ENCODE data around the gene LPCAT1.
"Not testable (repeated sequence)": the region's sequence is repeated elsewhere in the genome, so short reads cannot be mapped to it uniquely, and the experiment has no call there.

LPCAT1 gene

DNA sequence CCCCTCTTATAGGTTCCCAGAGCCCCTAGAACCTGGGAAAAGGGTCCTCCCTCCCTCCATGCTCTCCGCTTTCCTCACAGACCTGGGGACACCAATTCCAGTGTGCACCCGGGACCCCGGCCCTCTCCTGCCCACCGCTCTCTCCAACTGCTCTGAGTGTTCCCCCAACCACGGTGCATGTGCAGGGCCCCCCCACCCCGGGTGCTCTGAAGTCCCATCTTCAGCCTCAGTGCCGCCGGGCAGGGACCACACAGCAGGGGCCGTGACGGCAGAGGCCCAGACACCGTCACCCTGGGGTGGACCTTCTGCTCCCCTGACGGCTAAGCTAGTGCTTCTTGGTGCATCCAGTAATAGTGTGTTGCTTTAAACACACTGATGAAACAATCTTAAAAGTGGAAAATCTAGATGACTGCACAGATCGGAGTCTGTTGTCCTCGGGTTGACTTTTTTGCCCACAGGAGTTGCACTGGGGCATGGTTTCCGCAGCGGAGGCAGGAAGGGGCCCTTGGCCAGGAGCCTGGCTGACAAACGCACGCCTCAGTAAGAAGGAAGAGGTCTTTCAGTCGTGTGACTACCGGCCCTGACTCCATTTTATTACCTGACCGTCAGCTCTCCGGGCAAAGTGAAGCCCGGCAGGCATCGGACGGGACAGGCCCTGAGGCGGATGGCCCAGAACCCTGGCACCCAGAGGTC is 42.3 kb downstream of the LPCAT1 start:
- Histone ChIP-seq H3K27me3 (ENCODE audit: control insufficient read depth in 1 of 2, insufficient read depth in 2 of 2, low read length in 2 of 2) (no peaks in the 10 kb centered on the region), H3K4me1 (ENCODE audit: control insufficient read depth, insufficient read depth, low read length) (no peaks in the 10 kb centered on the region), H3K36me3 (ENCODE audit: control insufficient read depth in 2 of 2, insufficient read depth in 2 of 2, low read length in 2 of 2) (peaks cover 9 to 17% of the 10 kb centered on the region in 2 donors), H3K9ac (ENCODE audit: low read length in 2 of 2) (no peak overlapping the region), H3K27ac (ENCODE audit: low read length) (no peak overlapping the region), H3K4me3 (ENCODE audit: low read length in 2 of 2) (no peak overlapping the region), H3K9me3 (ENCODE audit: control insufficient read depth in 2 of 2, low read length in 2 of 2) (no peaks in the 10 kb centered on the region)

- H3K4me3 ChIP-seq (ENCODE audit: low read length in 2 of 2): no peak overlapping the region
- H3K9ac ChIP-seq (ENCODE audit: low read length in 2 of 2): no peak overlapping the region
- no peaks in the 10 kb centered on the region for H3K9me3 ChIP-seq (ENCODE audit: control insufficient read depth in 2 of 2, low read length in 2 of 2)
- no peak overlapping the region for H3K27ac ChIP-seq (ENCODE audit: low read length)
- no peaks in the 10 kb centered on the region for H3K27me3 ChIP-seq (ENCODE audit: control insufficient read depth in 1 of 2, insufficient read depth in 2 of 2, low read length in 2 of 2)
- peaks cover 9 to 15% of the 10 kb centered on the region in 2 donors for H3K36me3 ChIP-seq (ENCODE audit: control insufficient read depth in 2 of 2, insufficient read depth in 2 of 2, low read length in 2 of 2)
- H3K4me1 ChIP-seq (ENCODE audit: control insufficient read depth, insufficient read depth, low read length): no peaks in the 10 kb centered on the region
Observed at GRCh38 chr5:1480806-1481205, 43.0 kb downstream of the LPCAT1 start.

GRCh38 chr5:1480217-1480616 is 43.5 kb downstream of the LPCAT1 start:
- no peak overlapping the region for H3K27ac ChIP-seq (ENCODE audit: low read length)
- H3K27me3 ChIP-seq (ENCODE audit: control insufficient read depth in 1 of 2, insufficient read depth in 2 of 2, low read length in 2 of 2): no peaks in the 10 kb centered on the region
- H3K4me1 ChIP-seq (ENCODE audit: control insufficient read depth, insufficient read depth, low read length): no peaks in the 10 kb centered on the region
- peaks cover 9 to 14% of the 10 kb centered on the region in 2 donors for H3K36me3 ChIP-seq (ENCODE audit: control insufficient read depth in 2 of 2, insufficient read depth in 2 of 2, low read length in 2 of 2)
- H3K4me3 ChIP-seq (ENCODE audit: low read length in 2 of 2): no peak overlapping the region
- no peak overlapping the region for H3K9ac ChIP-seq (ENCODE audit: low read length in 2 of 2)
- no peaks in the 10 kb centered on the region for H3K9me3 ChIP-seq (ENCODE audit: control insufficient read depth in 2 of 2, low read length in 2 of 2)

- H3K27me3 ChIP-seq (ENCODE audit: control insufficient read depth in 1 of 2, insufficient read depth in 2 of 2, low read length in 2 of 2): no peaks in the 10 kb centered on the region
- no peak overlapping the region for H3K4me3 ChIP-seq (ENCODE audit: low read length in 2 of 2)
- H3K9me3 ChIP-seq (ENCODE audit: control insufficient read depth in 2 of 2, low read length in 2 of 2): no peaks in the 10 kb centered on the region
- no peak overlapping the region for H3K9ac ChIP-seq (ENCODE audit: low read length in 2 of 2)
- no peaks in the 10 kb centered on the region for H3K4me1 ChIP-seq (ENCODE audit: control insufficient read depth, insufficient read depth, low read length)
- H3K36me3 ChIP-seq (ENCODE audit: control insufficient read depth in 2 of 2, insufficient read depth in 2 of 2, low read length in 2 of 2): peaks cover 13 to 16% of the 10 kb centered on the region in 2 donors
- no peak overlapping the region for H3K27ac ChIP-seq (ENCODE audit: low read length)
Observed at GRCh38 chr5:1479581-1480188, 44.1 kb downstream of the LPCAT1 start.

DNA sequence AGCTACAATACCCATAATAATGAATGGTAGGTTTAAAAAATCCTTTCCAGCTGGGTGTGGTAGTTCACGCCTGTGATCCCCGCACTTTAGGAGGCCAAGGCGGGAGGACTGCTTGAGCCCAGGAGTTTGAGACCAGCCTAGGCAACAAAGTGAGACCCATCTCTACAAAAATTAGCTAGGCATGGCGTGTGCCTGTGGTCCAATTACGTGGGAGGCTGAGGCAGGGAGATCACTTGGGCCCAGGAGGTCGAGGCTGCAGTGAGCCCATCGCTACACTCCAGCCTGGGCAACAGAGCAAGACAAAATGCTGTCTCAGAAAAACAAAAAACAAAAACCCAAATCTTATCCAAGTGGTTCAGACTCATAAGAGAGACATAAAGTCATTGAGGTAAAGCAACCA is 44.7 kb downstream of the LPCAT1 start:
- peaks cover 13 to 18% of the 10 kb centered on the region in 2 donors for H3K36me3 ChIP-seq (ENCODE audit: control insufficient read depth in 2 of 2, insufficient read depth in 2 of 2, low read length in 2 of 2)
- H3K27me3 ChIP-seq (ENCODE audit: control insufficient read depth in 1 of 2, insufficient read depth in 2 of 2, low read length in 2 of 2): no peaks in the 10 kb centered on the region
- H3K4me1 ChIP-seq (ENCODE audit: control insufficient read depth, insufficient read depth, low read length): no peaks in the 10 kb centered on the region
- no peak overlapping the region for H3K27ac ChIP-seq (ENCODE audit: low read length)
- H3K4me3 ChIP-seq (ENCODE audit: low read length in 2 of 2): no peak overlapping the region
- no peak overlapping the region for H3K9ac ChIP-seq (ENCODE audit: low read length in 2 of 2)
- no peaks in the 10 kb centered on the region for H3K9me3 ChIP-seq (ENCODE audit: control insufficient read depth in 2 of 2, low read length in 2 of 2)

GRCh38 chr5:1478271-1479035 is 45.3 kb downstream of the LPCAT1 start:
- Histone ChIP-seq H3K9ac (ENCODE audit: low read length in 2 of 2) (no peak overlapping the region), H3K4me1 (ENCODE audit: control insufficient read depth, insufficient read depth, low read length) (no peaks in the 10 kb centered on the region), H3K4me3 (ENCODE audit: low read length in 2 of 2) (no peak overlapping the region), H3K27me3 (ENCODE audit: control insufficient read depth in 1 of 2, insufficient read depth in 2 of 2, low read length in 2 of 2) (no peaks in the 10 kb centered on the region), H3K27ac (ENCODE audit: low read length) (no peak overlapping the region), H3K9me3 (ENCODE audit: control insufficient read depth in 2 of 2, low read length in 2 of 2) (no peaks in the 10 kb centered on the region), H3K36me3 (ENCODE audit: control insufficient read depth in 2 of 2, insufficient read depth in 2 of 2, low read length in 2 of 2) (peaks cover 15 to 17% of the 10 kb centered on the region in 2 donors)

GRCh38 chr5:1477341-1477740 is 46.4 kb downstream of the LPCAT1 start:
- no peaks in the 10 kb centered on the region for H3K9me3 ChIP-seq (ENCODE audit: control insufficient read depth in 2 of 2, low read length in 2 of 2)
- H3K36me3 ChIP-seq (ENCODE audit: control insufficient read depth in 2 of 2, insufficient read depth in 2 of 2, low read length in 2 of 2): peaks cover 20 to 21% of the 10 kb centered on the region in 2 donors
- H3K4me1 ChIP-seq (ENCODE audit: control insufficient read depth, insufficient read depth, low read length): no peaks in the 10 kb centered on the region
- no peak overlapping the region for H3K4me3 ChIP-seq (ENCODE audit: low read length in 2 of 2)
- no peak overlapping the region for H3K9ac ChIP-seq (ENCODE audit: low read length in 2 of 2)
- no peaks in the 10 kb centered on the region for H3K27me3 ChIP-seq (ENCODE audit: control insufficient read depth in 1 of 2, insufficient read depth in 2 of 2, low read length in 2 of 2)
- H3K27ac ChIP-seq (ENCODE audit: low read length): no peak overlapping the region

DNA sequence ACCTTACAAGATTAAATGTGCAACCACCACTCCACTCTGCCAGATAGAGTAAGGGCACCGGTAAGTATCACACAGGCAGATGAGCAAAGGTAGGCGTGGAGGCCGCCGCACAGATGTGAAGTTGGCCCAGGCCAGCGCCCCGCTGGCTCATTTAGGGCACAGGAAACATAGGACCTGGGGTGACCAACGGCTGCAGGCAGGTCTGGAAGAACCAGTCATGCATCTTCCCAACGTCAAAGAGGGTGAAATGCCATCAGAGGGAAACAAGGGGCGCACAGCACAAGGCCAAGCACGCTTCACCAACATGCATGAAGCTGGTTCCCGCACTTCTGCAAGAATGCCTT is 46.8 kb downstream of the LPCAT1 start:
- Histone ChIP-seq H3K27me3 (ENCODE audit: control insufficient read depth in 1 of 2, insufficient read depth in 2 of 2, low read length in 2 of 2) (no peaks in the 10 kb centered on the region), H3K36me3 (ENCODE audit: control insufficient read depth in 2 of 2, insufficient read depth in 2 of 2, low read length in 2 of 2) (peaks cover 20 to 21% of the 10 kb centered on the region in 2 donors), H3K9me3 (ENCODE audit: control insufficient read depth in 2 of 2, low read length in 2 of 2) (no peaks in the 10 kb centered on the region), H3K4me3 (ENCODE audit: low read length in 2 of 2) (no peak overlapping the region), H3K4me1 (ENCODE audit: control insufficient read depth, insufficient read depth, low read length) (no peaks in the 10 kb centered on the region), H3K27ac (ENCODE audit: low read length) (no peak overlapping the region), H3K9ac (ENCODE audit: low read length in 2 of 2) (no peak overlapping the region)

- H3K9ac ChIP-seq (ENCODE audit: low read length in 2 of 2): no peak overlapping the region
- no peak overlapping the region for H3K4me3 ChIP-seq (ENCODE audit: low read length in 2 of 2)
- no peaks in the 10 kb centered on the region for H3K9me3 ChIP-seq (ENCODE audit: control insufficient read depth in 2 of 2, low read length in 2 of 2)
- H3K27ac ChIP-seq (ENCODE audit: low read length): no peak overlapping the region
- H3K4me1 ChIP-seq (ENCODE audit: control insufficient read depth, insufficient read depth, low read length): no peaks in the 10 kb centered on the region
- H3K36me3 ChIP-seq (ENCODE audit: control insufficient read depth in 2 of 2, insufficient read depth in 2 of 2, low read length in 2 of 2): peaks cover 20 to 21% of the 10 kb centered on the region in 2 donors
- no peaks in the 10 kb centered on the region for H3K27me3 ChIP-seq (ENCODE audit: control insufficient read depth in 1 of 2, insufficient read depth in 2 of 2, low read length in 2 of 2)
Observed at GRCh38 chr5:1476181-1476966, 47.4 kb downstream of the LPCAT1 start.

DNA sequence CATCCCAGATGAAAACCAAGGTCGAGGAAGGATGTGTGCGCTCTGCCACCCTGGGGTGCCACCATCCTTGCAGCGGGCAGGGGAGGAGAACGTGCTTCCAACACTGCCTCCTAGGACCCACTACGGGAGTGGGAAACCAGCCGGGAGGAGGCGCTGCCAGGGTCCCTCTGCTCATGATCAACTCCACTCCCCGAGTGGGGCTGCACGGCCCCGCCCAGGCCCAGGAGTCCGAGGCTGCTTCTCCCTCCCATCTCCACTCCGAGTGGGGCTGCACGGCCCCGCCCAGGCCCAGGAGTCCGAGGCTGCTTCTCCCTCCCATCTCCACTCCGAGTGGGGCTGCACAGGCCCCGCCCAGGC is 48.2 kb downstream of the LPCAT1 start:
- H3K27ac ChIP-seq (ENCODE audit: low read length); H3K9me3 ChIP-seq (ENCODE audit: control insufficient read depth in 2 of 2, low read length in 2 of 2); H3K27me3 ChIP-seq (ENCODE audit: control insufficient read depth in 1 of 2, insufficient read depth in 2 of 2, low read length in 2 of 2); H3K4me3 ChIP-seq (ENCODE audit: low read length in 2 of 2); H3K9ac ChIP-seq (ENCODE audit: low read length in 2 of 2); H3K4me1 ChIP-seq (ENCODE audit: control insufficient read depth, insufficient read depth, low read length): not testable (repeated sequence)
- peaks cover 21 to 22% of the 10 kb centered on the region in 2 donors for H3K36me3 ChIP-seq (ENCODE audit: control insufficient read depth in 2 of 2, insufficient read depth in 2 of 2, low read length in 2 of 2)

Data from stomach smooth muscle (tissue), 2 donors.